ENCODE results near the gene RLN3. TPM values are rescaled to one million over a fixed set of nuclear protein-coding genes. Genes with fewer than 3 reads are reported as not detected.

The RLN3 gene
- total and polyA plus RNA-seq, 10 of the 15 experiments (the other 5 are each of a cell fraction or from before 2014, with no cell fraction given) = not detected

GRCh38 chr19:13995878-13996765 lies 31.8 kb upstream of the RLN3 start:
- in situ Hi-C loops (cut with MboI) = no loop called here
- no peaks in the 10 kb centered on the region; the same call in 1 of the 2 replicates for H3K79me2 ChIP-seq (ENCODE audit: control insufficient read depth, insufficient read depth, low read length)
- H3K4me2 ChIP-seq (ENCODE audit: control insufficient read depth, insufficient read depth) = no peak overlapping the region
- no peak overlapping the region for H3K27ac ChIP-seq (ENCODE audit: control insufficient read depth, insufficient read depth)
- intact Hi-C loops (cut with micrococcal nuclease; ENCODE audit: unreplicated experiment) = no loop called here
- ChIA-PET SMC1A (ENCODE audit: uncharacterized antibody, unreplicated experiment) (interaction anchor here (0.8 kb wide), 1 partner anchor 8 kb away, joined by 3 read pairs; no protein-coding TSS in a partner anchor), POLR2A (interaction anchor here (0.6 kb wide), 1 partner anchor 637 kb away, joined by 3 read pairs; no protein-coding TSS in a partner anchor), CTCF (interaction anchor here (1.6 kb wide), 1 partner anchor 93 kb away, joined by 5 read pairs; no protein-coding TSS in a partner anchor), RAD21 (ENCODE audit: unreplicated experiment) (interaction anchor here (1.1 kb wide), 1 partner anchor 8 kb away, joined by 3 read pairs; no protein-coding TSS in a partner anchor)
- H3K4me3 ChIP-seq = no peak overlapping the region
- 91% methylated on average over 13 of the region's 14 CpGs for WGBS (ENCODE audit: insufficient coverage, insufficient replicate concordance, low lambda C conversion rate, missing lambda C conversion rate)
- no peak for DNase-seq (ENCODE audit: low read depth, low spot score)
- H3K9me3 ChIP-seq (replicated peaks; ENCODE audit: control insufficient read depth, insufficient read depth, low read length) = peaks cover 5% of the 10 kb centered on the region; the same call in 2 of the 3 replicates
- BruUV-seq (replicated peaks) = no TSS peak
- H3K4me1 ChIP-seq (ENCODE audit: control insufficient read depth, insufficient read depth, low read length) = 0 out of 2 replicates have a peak, but pooled peaks cover 4% of the 10 kb centered on the region
- no peak overlapping the region for H3K9ac ChIP-seq (ENCODE audit: control insufficient read depth, insufficient read depth, low read length)
- no peak for FAIRE-seq
- no peak for ATAC-seq
- peaks cover 0 to 3% of the 10 kb centered on the region in 2 experiments; a peak in 3 of 4 replicates for H3K36me3 ChIP-seq (ENCODE audit: control insufficient read depth in 2 of 2, insufficient read depth in 2 of 2, low read length in 1 of 2)
- no peaks in the 10 kb centered on the region for H3K27me3 ChIP-seq (replicated peaks in 1 of 2; ENCODE audit: control insufficient read depth in 2 of 2, insufficient read depth in 2 of 2, low read length in 1 of 2)
- H4K20me1 ChIP-seq (ENCODE audit: control insufficient read depth, insufficient read depth) = no peaks in the 10 kb centered on the region
- TF ChIP-seq LARP7 (IDR thresholded peaks at IDR 0.05) (no peak), IKZF1 (conservative IDR thresholded peaks at IDR 0.05) (no peak)
- no peak overlapping the region for H2AFZ ChIP-seq (ENCODE audit: control insufficient read depth, low read depth, low read length)

- ATAC-seq (no peak), FAIRE-seq (no peak), DNase-seq (ENCODE audit: low read depth, low spot score) (no peak)
- ChIA-PET POLR2A (no interaction called here), SMC1A (ENCODE audit: uncharacterized antibody, unreplicated experiment) (interaction anchor here (1.9 kb wide), 1 partner anchor 27 kb away, joined by 5 read pairs; no protein-coding TSS in a partner anchor), RAD21 (ENCODE audit: unreplicated experiment) (no interaction called here), CTCF (interaction anchor here (0.6 kb wide), 1 partner anchor 62 kb away, joined by 3 read pairs; no protein-coding TSS in a partner anchor)
- Histone ChIP-seq H3K4me3 (no peak overlapping the region), H3K27ac (ENCODE audit: control insufficient read depth, insufficient read depth) (no peak overlapping the region), H3K9me3 (replicated peaks; ENCODE audit: control insufficient read depth, insufficient read depth, low read length) (peaks cover 5% of the 10 kb centered on the region; the same call in 2 of the 3 replicates), H3K27me3 (replicated peaks in 1 of 2; ENCODE audit: control insufficient read depth in 2 of 2, insufficient read depth in 2 of 2, low read length in 1 of 2) (no peaks in the 10 kb centered on the region), H3K79me2 (ENCODE audit: control insufficient read depth, insufficient read depth, low read length) (no peaks in the 10 kb centered on the region; the same call in 1 of the 2 replicates), H3K4me1 (ENCODE audit: control insufficient read depth, insufficient read depth, low read length) (peaks cover 13% of the 10 kb centered on the region), H3K36me3 (ENCODE audit: control insufficient read depth in 2 of 2, insufficient read depth in 2 of 2, low read length in 1 of 2) (peaks cover 0 to 3% of the 10 kb centered on the region in 2 experiments; a peak in 2 of 4 replicates), H3K4me2 (ENCODE audit: control insufficient read depth, insufficient read depth) (no peak overlapping the region), H4K20me1 (ENCODE audit: control insufficient read depth, insufficient read depth) (no peaks in the 10 kb centered on the region), H2AFZ (ENCODE audit: control insufficient read depth, low read depth, low read length) (no peak overlapping the region), H3K9ac (ENCODE audit: control insufficient read depth, insufficient read depth, low read length) (no peak overlapping the region)
- in situ Hi-C loops (cut with MboI) = no loop called here
- intact Hi-C loops (cut with micrococcal nuclease; ENCODE audit: unreplicated experiment) = no loop called here
- WGBS (ENCODE audit: insufficient coverage, insufficient replicate concordance, low lambda C conversion rate, missing lambda C conversion rate) = 90% methylated on average over 22 of the region's 22 CpGs
- no TSS peak for BruUV-seq (replicated peaks)
- TF ChIP-seq SP1 (IDR thresholded peaks at IDR 0.05; ENCODE audit: low read depth, low read length) (no peak), YY1 (IDR thresholded peaks at IDR 0.05; ENCODE audit: low read depth, low read length) (no peak), YBX1 (IDR thresholded peaks at IDR 0.05) (no peak), NRF1 (conservative IDR thresholded peaks at IDR 0.05; ENCODE audit: low read depth, low read length) (no peak), CEBPB (IDR thresholded peaks at IDR 0.05; ENCODE audit: borderline replicate concordance in 1 of 2, low read depth in 2 of 2, low read length in 2 of 2) (no peak), IRF3 (IDR thresholded peaks at IDR 0.05) (no peak), STAT3 (IDR thresholded peaks at IDR 0.05; ENCODE audit: low read depth, low read length) (no peak), TCF7 (IDR thresholded peaks at IDR 0.05; ENCODE audit: borderline replicate concordance) (no peak), MTA3 (IDR thresholded peaks at IDR 0.05; ENCODE audit: borderline replicate concordance, low read length) (no peak), NBN (IDR thresholded peaks at IDR 0.05) (no peak)
Measured at GRCh38 chr19:13996928-13997630, 30.9 kb upstream of the RLN3 start.
